ENCODE measurements around the gene ATF6B. TPM values are rescaled to one million over a fixed set of nuclear protein-coding genes. Genes with fewer than 3 reads are reported as not detected.
"Not testable (repeated sequence)": the region's sequence is repeated elsewhere in the genome, so short reads cannot be mapped to it uniquely, and the experiment has no call there.

The ATF6B gene
- total and polyA plus RNA-seq, 8 donors = 20.9 to 718 (median 54.2) TPM

GRCh38 chr6:32107406-32107805 is 20.6 kb downstream of the ATF6B start:
- WGBS, 5 donors = 63 to 78% (median 68%) methylated on average over 1 of the region's 1 CpG
- Histone ChIP-seq H3K4me3 (peak overlapping the region in 2 of 4 donors; percentile 29 to 37), H3K27ac (peak overlapping the region in 4 of 5 donors; percentile 75 to 85 (median 79)), H3K36me3 (no peaks in the 10 kb centered on the region), H3K27me3 (peaks cover 0 to 5% (median 0%) of the 10 kb centered on the region in 3 donors), H3K9me3 (no peaks in the 10 kb centered on the region), H3K4me1 (peaks cover 43 to 67% (median 56%) of the 10 kb centered on the region in 4 donors)
- TF ChIP-seq POLR2AphosphoS5 (IDR thresholded peaks at IDR 0.05) (no peak), CTCF (IDR thresholded peaks at IDR 0.05) (no peak), EP300 (IDR thresholded peaks at IDR 0.05) (no peak), POLR2A (IDR thresholded peaks at IDR 0.05) (no peak)
- intact Hi-C loops (cut with DNase I; ENCODE audit: low total_unique reads) = no loop called here
- DNase-seq = no peak

GRCh38 chr6:32105433-32105832 is 22.6 kb downstream of the ATF6B start:
- Histone ChIP-seq H3K4me1 (peaks cover 26 to 48% (median 40%) of the 10 kb centered on the region in 4 donors), H3K27ac (no peak overlapping the region), H3K9me3 (no peaks in the 10 kb centered on the region), H3K36me3 (no peaks in the 10 kb centered on the region), H3K27me3 (peaks cover 0 to 5% (median 0%) of the 10 kb centered on the region in 3 donors), H3K4me3 (no peak overlapping the region)
- TF ChIP-seq EP300 (IDR thresholded peaks at IDR 0.05) (no peak), POLR2AphosphoS5 (IDR thresholded peaks at IDR 0.05) (no peak), POLR2A (IDR thresholded peaks at IDR 0.05) (no peak), CTCF (IDR thresholded peaks at IDR 0.05) (no peak)
- DNase-seq = no peak
- intact Hi-C loops (cut with DNase I; ENCODE audit: low total_unique reads) = no loop called here
- WGBS, 5 donors = 58 to 76% (median 66%) methylated on average over 4 of the region's 4 CpGs

DNA sequence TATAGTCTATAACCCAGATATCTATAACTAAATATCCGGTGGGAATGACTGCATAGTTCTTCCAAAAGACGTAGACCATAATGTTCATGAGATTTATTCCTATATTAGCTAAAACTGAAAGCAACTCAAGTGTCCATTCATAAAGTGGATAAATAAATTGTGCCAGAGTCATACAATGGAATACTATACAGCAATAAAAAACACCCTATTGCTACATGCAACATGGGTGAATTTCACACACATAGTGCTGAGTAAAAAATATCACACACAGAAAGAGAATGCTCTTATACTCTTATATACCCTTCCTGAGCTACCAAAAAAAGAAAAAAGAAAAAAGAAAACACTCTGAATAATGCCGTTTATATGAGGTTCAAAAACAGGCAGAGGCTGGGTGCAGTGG is 25.8 kb downstream of the ATF6B start:
- Histone ChIP-seq H3K4me3 (no peak overlapping the region), H3K9me3 (no peaks in the 10 kb centered on the region), H3K36me3 (peaks cover 0 to 4% (median 0%) of the 10 kb centered on the region in 4 donors), H3K4me1 (peaks cover 2 to 16% (median 10%) of the 10 kb centered on the region in 4 donors), H3K27me3 (peaks cover 0 to 14% (median 0%) of the 10 kb centered on the region in 3 donors), H3K27ac (no peak overlapping the region)
- TF ChIP-seq CTCF (IDR thresholded peaks at IDR 0.05) (no peak), POLR2A (IDR thresholded peaks at IDR 0.05) (no peak), EP300 (IDR thresholded peaks at IDR 0.05) (no peak), POLR2AphosphoS5 (IDR thresholded peaks at IDR 0.05) (no peak)
- intact Hi-C loops (cut with DNase I; ENCODE audit: low total_unique reads) = no loop called here
- 90 to 100% (median 93%) methylated on average over 3 of the region's 3 CpGs for whole genome bisulfite sequencing, 5 donors
- DNase-seq = no peak

GRCh38 chr6:32100251-32100650 is 27.8 kb downstream of the ATF6B start:
- Histone ChIP-seq H3K4me1 (peaks cover 12 to 16% (median 14%) of the 10 kb centered on the region in 4 donors), H3K27me3 (peaks cover 5 to 34% (median 17%) of the 10 kb centered on the region in 3 donors)
- H3K9me3 ChIP-seq; intact Hi-C loops (cut with DNase I; ENCODE audit: low total_unique reads); H3K4me3 ChIP-seq; DNase-seq; H3K27ac ChIP-seq; H3K36me3 ChIP-seq: not testable (repeated sequence)
- 83 to 90% (median 88%) methylated on average over 8 of the region's 8 CpGs for WGBS, 5 donors

- no peaks in the 10 kb centered on the region for H3K9me3 ChIP-seq
- no peak for DNase-seq
- H3K36me3 ChIP-seq = peaks cover 0 to 4% (median 0%) of the 10 kb centered on the region in 4 donors
- 83 to 96% (median 89%) methylated on average over 3 of the region's 3 CpGs for WGBS, 5 donors
- H3K27ac ChIP-seq = no peak overlapping the region
- peaks cover 5 to 42% (median 17%) of the 10 kb centered on the region in 3 donors for H3K27me3 ChIP-seq
- TF ChIP-seq CTCF (IDR thresholded peaks at IDR 0.05) = no peak
- TF ChIP-seq POLR2AphosphoS5 (IDR thresholded peaks at IDR 0.05) = no peak
- TF ChIP-seq EP300 (IDR thresholded peaks at IDR 0.05) = no peak
- no peak for TF ChIP-seq POLR2A (IDR thresholded peaks at IDR 0.05)
- intact Hi-C loops (cut with DNase I; ENCODE audit: low total_unique reads) = no loop called here
- H3K4me3 ChIP-seq = no peak overlapping the region
- H3K4me1 ChIP-seq = peaks cover 12 to 30% (median 24%) of the 10 kb centered on the region in 4 donors
These were observed 30.7 kb downstream of the ATF6B start for GRCh38 chr6:32097364-32097763.

Measured in stomach (tissue), 9 donors.